Natural killer cell (primary cell): ENCODE measurements around the gene XYLT2. TPM values are rescaled to one million over a fixed set of nuclear protein-coding genes. Genes with fewer than 3 reads are reported as not detected.

Experiments used
- ATAC-seq, 3 donors: fragments of 150-1000 bp in 2 of 3; fragments of 200-7000 bp in 1 of 3; cut with Tn5 transposase; 1 replicate in 1 of 3; 2 replicates in 2 of 3; pipeline ENCODE4 v1.10.0; 2021; ENCODE audit warnings: mild to moderate bottlenecking in 2 of 3, moderate library complexity in 2 of 3
- DNase-seq, 2 donors: peaks; one replicate each; pipeline versions ENCODE4 v3.0.0 to v3.0.0-alpha.2; 2013 to 2021; ENCODE audit warnings: mixed read lengths in 1 of 2
- H3K27ac ChIP-seq: one replicate; pipeline ENCODE4 v1.5.1; 2013; ENCODE audit warnings: mild to moderate bottlenecking, low read length
- H3K27me3 ChIP-seq: one replicate; pipeline ENCODE4 v1.6.1; 2013; ENCODE audit warnings: low read length; ENCODE audit not compliant: control insufficient read depth, insufficient read depth
- H3K36me3 ChIP-seq: one replicate; pipeline ENCODE4 v1.6.1; 2013; ENCODE audit warnings: low read length; ENCODE audit not compliant: control insufficient read depth, insufficient read depth
- H3K4me1 ChIP-seq: one replicate; pipeline ENCODE4 v1.6.1; 2013; ENCODE audit warnings: low read length; ENCODE audit not compliant: control insufficient read depth, insufficient read depth
- H3K4me3 ChIP-seq: one replicate; pipeline ENCODE4 v1.5.1; 2013; ENCODE audit warnings: low read length
- H3K9me3 ChIP-seq: one replicate; pipeline ENCODE4 v1.6.1; 2013; ENCODE audit warnings: low read length; ENCODE audit not compliant: control insufficient read depth, insufficient read depth
- H3K27ac Mint-ChIP-seq, 2 donors: one replicate each; pipeline ENCODE4 v1.8.0; 2022; ENCODE audit warnings: mild to moderate bottlenecking in 2 of 2, mixed read lengths in 2 of 2, moderate library complexity in 1 of 2
- H3K27me3 Mint-ChIP-seq, 2 donors: one replicate each; pipeline ENCODE4 v1.8.0; 2022; ENCODE audit warnings: low read depth in 2 of 2, mixed read lengths in 2 of 2
- H3K36me3 Mint-ChIP-seq: one replicate; pipeline ENCODE4 v1.8.0; 2022; ENCODE audit warnings: mixed read lengths
- H3K4me1 Mint-ChIP-seq, 2 donors: one replicate each; pipeline ENCODE4 v1.8.0; 2022; ENCODE audit warnings: mixed read lengths in 2 of 2
- H3K4me3 Mint-ChIP-seq: one replicate; pipeline ENCODE4 v1.8.0; 2022; ENCODE audit warnings: mild to moderate bottlenecking, moderate library complexity, mixed read lengths
- H3K9me3 Mint-ChIP-seq, 2 donors: one replicate each; pipeline ENCODE4 v1.8.0; 2022; ENCODE audit warnings: mixed read lengths in 2 of 2
- WGBS: methylation state at CpG from one replicate; pipeline ENCODE4 v1.1.7; 2013; ENCODE audit warnings: missing lambda C conversion rate; ENCODE audit not compliant: insufficient coverage; 5-methylcytosine and 5-hydroxymethylcytosine counted together
- intact Hi-C: fragments of 100-400 bp; cut with micrococcal nuclease; formaldehyde crosslinking; loops from one replicate; pipeline ENCODE4 v1.14.2; 2022
- total RNA-seq, 4 donors: library from RNA; stranded (reverse); fragments of 120-200 nt in 1 of 4; gene quantifications; one replicate each; pipeline versions ENCODE4 v1.2.3 to v1.2.4, GENCODE V29; 2013 to 2022
- TF ChIP-seq, protein P1 (sequence below): fragments of 200-600 bp; IDR thresholded peaks from one replicate; pipeline ENCODE4 v1.8.0; 2022; ENCODE audit warnings: antibody characterized with exemption

The XYLT2 gene
- total RNA-seq, 3 donors from 2014 or later (not counting 1 experiment from before 2014, with no cell fraction given): 16.3 to 25.4 (median 18.6) TPM

GRCh38 chr17:50356418-50356817 lies 10.5 kb downstream of the XYLT2 start:
- H3K4me1 Mint-ChIP-seq: peaks cover 4 to 22% of the 10 kb centered on the region in 2 donors
- ATAC-seq: no peak
- WGBS: 96% methylated on average over 12 of the region's 12 CpGs
- intact Hi-C loops: no loop called here
- no peaks in the 10 kb centered on the region for H3K36me3 Mint-ChIP-seq
- no peak overlapping the region for H3K27ac ChIP-seq
- TF ChIP-seq, protein P1, sequence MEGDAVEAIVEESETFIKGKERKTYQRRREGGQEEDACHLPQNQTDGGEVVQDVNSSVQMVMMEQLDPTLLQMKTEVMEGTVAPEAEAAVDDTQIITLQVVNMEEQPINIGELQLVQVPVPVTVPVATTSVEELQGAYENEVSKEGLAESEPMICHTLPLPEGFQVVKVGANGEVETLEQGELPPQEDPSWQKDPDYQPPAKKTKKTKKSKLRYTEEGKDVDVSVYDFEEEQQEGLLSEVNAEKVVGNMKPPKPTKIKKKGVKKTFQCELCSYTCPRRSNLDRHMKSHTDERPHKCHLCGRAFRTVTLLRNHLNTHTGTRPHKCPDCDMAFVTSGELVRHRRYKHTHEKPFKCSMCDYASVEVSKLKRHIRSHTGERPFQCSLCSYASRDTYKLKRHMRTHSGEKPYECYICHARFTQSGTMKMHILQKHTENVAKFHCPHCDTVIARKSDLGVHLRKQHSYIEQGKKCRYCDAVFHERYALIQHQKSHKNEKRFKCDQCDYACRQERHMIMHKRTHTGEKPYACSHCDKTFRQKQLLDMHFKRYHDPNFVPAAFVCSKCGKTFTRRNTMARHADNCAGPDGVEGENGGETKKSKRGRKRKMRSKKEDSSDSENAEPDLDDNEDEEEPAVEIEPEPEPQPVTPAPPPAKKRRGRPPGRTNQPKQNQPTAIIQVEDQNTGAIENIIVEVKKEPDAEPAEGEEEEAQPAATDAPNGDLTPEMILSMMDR: no peak
- no peaks in the 10 kb centered on the region for H3K9me3 ChIP-seq
- no peak overlapping the region for H3K27ac Mint-ChIP-seq
- H3K4me3 ChIP-seq: no peak overlapping the region
- H3K4me1 ChIP-seq: no peaks in the 10 kb centered on the region
- H3K27me3 ChIP-seq: no peaks in the 10 kb centered on the region
- DNase-seq: no peak
- H3K27me3 Mint-ChIP-seq: no peaks in the 10 kb centered on the region
- H3K9me3 Mint-ChIP-seq: no peaks in the 10 kb centered on the region
- no peak overlapping the region for H3K4me3 Mint-ChIP-seq
- peaks cover 49% of the 10 kb centered on the region for H3K36me3 ChIP-seq

- Mint-ChIP-seq H3K36me3 (no peaks in the 10 kb centered on the region), H3K4me3 (no peak overlapping the region), H3K9me3 (no peaks in the 10 kb centered on the region), H3K27ac (no peak overlapping the region), H3K27me3 (no peaks in the 10 kb centered on the region), H3K4me1 (peaks cover 1 to 20% of the 10 kb centered on the region in 2 donors)
- Histone ChIP-seq H3K27ac (no peak overlapping the region), H3K36me3 (peaks cover 49% of the 10 kb centered on the region), H3K4me1 (peaks cover under 1% of the 10 kb centered on the region), H3K9me3 (no peaks in the 10 kb centered on the region), H3K27me3 (no peaks in the 10 kb centered on the region), H3K4me3 (no peak overlapping the region)
- WGBS: 97% methylated on average over 9 of the region's 12 CpGs
- ATAC-seq (no peak), DNase-seq (no peak)
- TF ChIP-seq, protein P1: no peak
- intact Hi-C loops: no loop called here
These were observed 11.1 kb downstream of the XYLT2 start for GRCh38 chr17:50356892-50357510.

DNA sequence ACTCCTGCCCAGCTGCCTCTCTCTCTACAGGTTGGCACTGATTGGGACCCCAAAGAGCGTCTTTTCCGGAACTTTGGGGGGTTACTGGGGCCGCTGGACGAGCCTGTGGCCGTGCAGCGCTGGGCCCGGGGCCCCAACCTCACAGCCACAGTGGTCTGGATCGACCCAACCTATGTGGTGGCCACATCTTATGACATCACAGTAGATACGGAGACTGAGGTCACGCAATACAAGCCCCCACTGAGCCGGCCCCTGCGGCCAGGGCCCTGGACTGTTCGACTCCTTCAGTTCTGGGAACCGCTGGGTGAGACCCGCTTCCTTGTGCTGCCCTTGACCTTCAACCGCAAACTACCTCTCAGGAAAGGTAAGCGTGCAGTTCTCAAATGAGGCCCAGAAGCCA lies 12.3 kb downstream of the XYLT2 start:
- H3K36me3 Mint-ChIP-seq: no peaks in the 10 kb centered on the region
- no peak overlapping the region for H3K27ac ChIP-seq
- WGBS: 97% methylated on average over 17 of the region's 17 CpGs
- no peaks in the 10 kb centered on the region for H3K27me3 ChIP-seq
- peaks cover 7 to 14% of the 10 kb centered on the region in 2 donors for H3K4me1 Mint-ChIP-seq
- H3K9me3 ChIP-seq: no peaks in the 10 kb centered on the region
- no peaks in the 10 kb centered on the region for H3K9me3 Mint-ChIP-seq
- no peak overlapping the region for H3K4me3 ChIP-seq
- intact Hi-C loops: no loop called here
- peaks cover 49% of the 10 kb centered on the region for H3K36me3 ChIP-seq
- no peak overlapping the region for H3K27ac Mint-ChIP-seq
- H3K27me3 Mint-ChIP-seq: no peaks in the 10 kb centered on the region
- ATAC-seq (no peak), DNase-seq (no peak)
- H3K4me3 Mint-ChIP-seq: no peak overlapping the region
- TF ChIP-seq, protein P1: no peak
- H3K4me1 ChIP-seq: peaks cover 7% of the 10 kb centered on the region
